HepG2 (cell line): ENCODE data around the gene KHNYN.

Source experiments
- EZH2 ChIP-seq: conservative IDR thresholded peaks from 2 replicates; pipeline ENCODE4 v1.6.1; 2012; ENCODE audit warnings: mild to moderate bottlenecking, low read depth, low read length, moderate library complexity
- JUNB ChIP-seq: sonication (generic); formaldehyde crosslinking; IDR thresholded peaks from 2 replicates; pipeline ENCODE4 v1.8.0; 2022; ENCODE audit warnings: missing genetic modification reagents, mild to moderate bottlenecking, borderline replicate concordance
- MXI1 ChIP-seq: IDR thresholded peaks from 3 replicates; pipeline ENCODE4 v1.6.1; 2012; ENCODE audit warnings: low read depth, low read length, inconsistent platforms, borderline replicate concordance
- NFRKB ChIP-seq: fragments of 450-650 bp; IDR thresholded peaks from 2 replicates; pipeline ENCODE4 v1.6.1; 2017
- NFYB ChIP-seq: sonication (generic); formaldehyde crosslinking; IDR thresholded peaks from 2 replicates; pipeline ENCODE4 v1.4.0; 2020; ENCODE audit warnings: missing genetic modification reagents
- POLR2A ChIP-seq, 2 experiments: IDR thresholded peaks; 2 replicates each; pipeline ENCODE4 v1.6.1; 2011; ENCODE audit warnings: low read depth in 2 of 2, low read length in 2 of 2, mild to moderate bottlenecking in 1 of 2, moderate library complexity in 1 of 2; ENCODE audit not compliant: insufficient read depth in 1 of 2
- SP2 ChIP-seq: sonication (generic); formaldehyde crosslinking; IDR thresholded peaks from 2 replicates; pipeline ENCODE4 v1.5.1; 2020; ENCODE audit warnings: mild to moderate bottlenecking, missing genetic modification reagents
- TARDBP ChIP-seq: sonication (generic); formaldehyde crosslinking; IDR thresholded peaks from 2 replicates; pipeline ENCODE4 v1.8.0; 2022; ENCODE audit warnings: mild to moderate bottlenecking, missing genetic modification reagents
- ZNF138 ChIP-seq: sonication (generic); formaldehyde crosslinking; IDR thresholded peaks from 2 replicates; pipeline ENCODE4 v1.5.0; 2020; ENCODE audit warnings: mild to moderate bottlenecking, low read depth, missing genetic modification reagents
- ZNF234 ChIP-seq: sonication (generic); formaldehyde crosslinking; conservative IDR thresholded peaks from 2 replicates; pipeline ENCODE4 v1.5.1; 2020; ENCODE audit warnings: mild to moderate bottlenecking, missing genetic modification reagents
- TF ChIP-seq, protein P1 (sequence below): sonication (generic); formaldehyde crosslinking; IDR thresholded peaks from 2 replicates; pipeline ENCODE4 v1.4.0; 2020; ENCODE audit warnings: mild to moderate bottlenecking, missing genetic modification reagents
- TF ChIP-seq, protein P2 (sequence below): sonication (generic); formaldehyde crosslinking; IDR thresholded peaks from 2 replicates; pipeline ENCODE4 v1.4.0; 2020; ENCODE audit warnings: low read depth, missing genetic modification reagents
- TF ChIP-seq, protein P3 (sequence below): IDR thresholded peaks from 2 replicates; pipeline ENCODE4 v1.6.1; 2012; ENCODE audit warnings: inconsistent platforms

DNA sequence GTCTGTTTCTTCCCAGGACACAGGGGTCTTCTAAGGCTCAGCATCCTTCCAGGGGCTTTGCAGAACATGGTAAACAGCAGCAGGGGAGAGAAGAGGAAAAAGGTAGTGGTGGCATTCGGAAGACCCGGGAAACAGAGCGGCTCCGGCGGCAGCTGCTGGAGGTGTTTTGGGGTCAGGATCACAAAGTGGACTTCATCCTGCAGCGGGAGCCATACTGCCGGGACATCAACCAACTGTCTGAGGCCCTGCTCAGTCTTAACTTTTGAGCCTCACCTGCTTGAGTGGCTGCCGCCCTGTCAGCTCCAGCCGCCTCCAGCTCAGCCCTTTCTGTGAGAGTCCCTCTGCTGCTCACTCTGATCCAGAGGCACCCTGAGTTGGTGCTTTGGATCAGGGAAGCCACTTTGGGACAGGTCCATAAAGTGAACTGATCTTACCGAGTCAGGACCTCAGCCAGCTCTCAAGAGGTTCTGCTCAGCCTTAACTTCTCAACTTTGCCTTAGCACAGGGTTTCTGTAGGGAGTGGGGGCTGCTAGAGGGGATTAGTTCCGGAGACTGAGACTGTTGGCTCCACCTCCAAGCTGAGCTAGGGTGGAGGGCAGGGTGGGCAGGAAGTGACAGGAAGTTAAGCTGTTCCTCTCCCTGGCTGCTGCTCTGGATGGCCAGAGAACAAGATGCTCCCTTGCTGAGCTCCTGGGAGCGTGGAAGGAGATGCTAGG, 7.4 kb downstream of the KHNYN start:
- TF ChIP-seq POLR2A (IDR thresholded peaks at IDR 0.05; ENCODE audit: insufficient read depth in 1 of 2, low read depth in 2 of 2, low read length in 2 of 2): no peak
- no peak for TF ChIP-seq SP2 (CRISPR knock-in tag)
- TF ChIP-seq NFRKB: no peak
- TF ChIP-seq ZNF138 (CRISPR knock-in tag): no peak
- TF ChIP-seq TARDBP (CRISPR knock-in tag): no peak
- no peak for TF ChIP-seq JUNB (CRISPR knock-in tag)
- no peak for TF ChIP-seq NFYB
- TF ChIP-seq ZNF234 (CRISPR knock-in tag): no peak
- TF ChIP-seq, protein P1, sequence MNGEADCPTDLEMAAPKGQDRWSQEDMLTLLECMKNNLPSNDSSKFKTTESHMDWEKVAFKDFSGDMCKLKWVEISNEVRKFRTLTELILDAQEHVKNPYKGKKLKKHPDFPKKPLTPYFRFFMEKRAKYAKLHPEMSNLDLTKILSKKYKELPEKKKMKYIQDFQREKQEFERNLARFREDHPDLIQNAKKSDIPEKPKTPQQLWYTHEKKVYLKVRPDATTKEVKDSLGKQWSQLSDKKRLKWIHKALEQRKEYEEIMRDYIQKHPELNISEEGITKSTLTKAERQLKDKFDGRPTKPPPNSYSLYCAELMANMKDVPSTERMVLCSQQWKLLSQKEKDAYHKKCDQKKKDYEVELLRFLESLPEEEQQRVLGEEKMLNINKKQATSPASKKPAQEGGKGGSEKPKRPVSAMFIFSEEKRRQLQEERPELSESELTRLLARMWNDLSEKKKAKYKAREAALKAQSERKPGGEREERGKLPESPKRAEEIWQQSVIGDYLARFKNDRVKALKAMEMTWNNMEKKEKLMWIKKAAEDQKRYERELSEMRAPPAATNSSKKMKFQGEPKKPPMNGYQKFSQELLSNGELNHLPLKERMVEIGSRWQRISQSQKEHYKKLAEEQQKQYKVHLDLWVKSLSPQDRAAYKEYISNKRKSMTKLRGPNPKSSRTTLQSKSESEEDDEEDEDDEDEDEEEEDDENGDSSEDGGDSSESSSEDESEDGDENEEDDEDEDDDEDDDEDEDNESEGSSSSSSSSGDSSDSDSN (CRISPR knock-in tag): no peak
- TF ChIP-seq, protein P2, sequence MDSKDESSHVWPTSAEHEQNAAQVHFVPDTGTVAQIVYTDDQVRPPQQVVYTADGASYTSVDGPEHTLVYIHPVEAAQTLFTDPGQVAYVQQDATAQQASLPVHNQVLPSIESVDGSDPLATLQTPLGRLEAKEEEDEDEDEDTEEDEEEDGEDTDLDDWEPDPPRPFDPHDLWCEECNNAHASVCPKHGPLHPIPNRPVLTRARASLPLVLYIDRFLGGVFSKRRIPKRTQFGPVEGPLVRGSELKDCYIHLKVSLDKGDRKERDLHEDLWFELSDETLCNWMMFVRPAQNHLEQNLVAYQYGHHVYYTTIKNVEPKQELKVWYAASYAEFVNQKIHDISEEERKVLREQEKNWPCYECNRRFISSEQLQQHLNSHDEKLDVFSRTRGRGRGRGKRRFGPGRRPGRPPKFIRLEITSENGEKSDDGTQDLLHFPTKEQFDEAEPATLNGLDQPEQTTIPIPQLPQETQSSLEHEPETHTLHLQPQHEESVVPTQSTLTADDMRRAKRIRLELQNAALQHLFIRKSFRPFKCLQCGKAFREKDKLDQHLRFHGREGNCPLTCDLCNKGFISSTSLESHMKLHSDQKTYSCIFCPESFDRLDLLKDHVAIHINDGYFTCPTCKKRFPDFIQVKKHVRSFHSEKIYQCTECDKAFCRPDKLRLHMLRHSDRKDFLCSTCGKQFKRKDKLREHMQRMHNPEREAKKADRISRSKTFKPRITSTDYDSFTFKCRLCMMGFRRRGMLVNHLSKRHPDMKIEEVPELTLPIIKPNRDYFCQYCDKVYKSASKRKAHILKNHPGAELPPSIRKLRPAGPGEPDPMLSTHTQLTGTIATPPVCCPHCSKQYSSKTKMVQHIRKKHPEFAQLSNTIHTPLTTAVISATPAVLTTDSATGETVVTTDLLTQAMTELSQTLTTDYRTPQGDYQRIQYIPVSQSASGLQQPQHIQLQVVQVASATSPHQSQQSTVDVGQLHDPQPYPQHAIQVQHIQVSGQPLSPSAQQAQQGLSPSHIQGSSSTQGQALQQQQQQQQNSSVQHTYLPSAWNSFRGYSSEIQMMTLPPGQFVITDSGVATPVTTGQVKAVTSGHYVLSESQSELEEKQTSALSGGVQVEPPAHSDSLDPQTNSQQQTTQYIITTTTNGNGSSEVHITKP: peak; percentile 4; the same call in 1 of the 2 replicates
- TF ChIP-seq, protein P3, sequence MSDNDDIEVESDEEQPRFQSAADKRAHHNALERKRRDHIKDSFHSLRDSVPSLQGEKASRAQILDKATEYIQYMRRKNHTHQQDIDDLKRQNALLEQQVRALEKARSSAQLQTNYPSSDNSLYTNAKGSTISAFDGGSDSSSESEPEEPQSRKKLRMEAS: no peak
- TF ChIP-seq MXI1: no peak
- TF ChIP-seq EZH2: no peak
